Adrenal gland (tissue), 12 donors: Measurements from ENCODE around the gene USP31. TPM values are rescaled to one million over a fixed set of nuclear protein-coding genes. Genes with fewer than 3 reads are reported as not detected.

Source experiments
- DNase-seq, 7 donors: peaks; one replicate each; pipeline ENCODE4 v3.0.0-alpha.2; 2019 to 2020
- H3K27ac ChIP-seq, 5 donors: fragments of 200-600 bp; sonication (generic) in 4 of 5; 1 replicate in 3 of 5; 2 replicates in 2 of 5; pipeline versions ENCODE4 v1.5.1 to v1.8.0; 2016 to 2020; ENCODE audit warnings: mild to moderate bottlenecking in 1 of 5
- H3K27me3 ChIP-seq: fragments of 200-600 bp; 2 replicates; pipeline ENCODE4 v1.8.0; 2021
- H3K36me3 ChIP-seq, 2 donors: fragments of 200-600 bp; replicated peaks in 1 of 2; 1 replicate in 1 of 2; 2 replicates in 1 of 2; pipeline versions ENCODE4 v1.5.1 to v1.8.0; 2018 to 2022
- H3K4me1 ChIP-seq, 2 donors: fragments of 200-600 bp; replicated peaks in 1 of 2; 1 replicate in 1 of 2; 2 replicates in 1 of 2; pipeline versions ENCODE4 v1.5.1 to v1.8.0; 2018 to 2021
- H3K4me3 ChIP-seq, 4 donors: fragments of 200-600 bp; sonication (generic) in 3 of 4; one replicate each; pipeline ENCODE4 v1.5.1; 2016 to 2018
- H3K9me3 ChIP-seq, 3 donors: fragments of 200-600 bp; sonication (generic) in 1 of 3; replicated peaks in 1 of 3; 1 replicate in 2 of 3; 2 replicates in 1 of 3; pipeline versions ENCODE4 v1.5.1 to v1.8.0; 2016 to 2021
- CTCF ChIP-seq, 6 experiments: fragments of 450-650 bp in 4 of 6; fragments of 200-600 bp in 2 of 6; sonication (generic) in 1 of 6; IDR thresholded peaks; 1 replicate in 5 of 6; 2 replicates in 1 of 6; pipeline versions ENCODE4 v1.5.1 to v1.8.0; 2016 to 2021; ENCODE audit warnings: antibody characterized with exemption in 6 of 6, mild to moderate bottlenecking in 2 of 6, moderate library complexity in 1 of 6
- POLR2A ChIP-seq, 2 donors: fragments of 450-650 bp; IDR thresholded peaks; one replicate each; pipeline ENCODE4 v1.6.1; 2017; ENCODE audit warnings: antibody characterized with exemption in 2 of 2, mild to moderate bottlenecking in 2 of 2, moderate library complexity in 1 of 2
- WGBS, 4 donors: extraction: QIAGEN DNeasy Blood & Tissue Kit in 2 of 4; methylation state at CpG; one replicate each; pipeline versions ENCODE4 v1.1.5 to v1.1.7; 2013 to 2017; 5-methylcytosine and 5-hydroxymethylcytosine counted together
- intact Hi-C, 2 donors: fragments of 100-400 bp; cut with DNase I; formaldehyde crosslinking; loops; one replicate each; pipeline versions ENCODE4 v1.14.1 to v1.15.0; 2022 to 2023
- polyA plus RNA-seq, 3 donors: library from polyadenylated mRNA; stranded (reverse); fragments of 200-250 nt in 2 of 3; fragments of 350-450 nt in 1 of 3; fragmentation: Illumina TruSeq in 1 of 3; extraction: RNeasy Lipid Tissue Mini Kit (QIAGEN cat#74804) in 1 of 3; gene quantifications; one replicate each; pipeline ENCODE4 v1.2.3, GENCODE V29; 2013 to 2014
- total RNA-seq, 9 donors: library from RNA; depleted of rRNA in 4 of 9; stranded (reverse); fragments of >200 nt in 4 of 9; fragments of 120-200 nt in 1 of 9; fragmentation: NEBNext Ultra II Directional in 1 of 9; extraction: Animal tissue kit (Norgen Biotek cat#: 25700) in 1 of 9; gene quantifications; one replicate each; pipeline versions ENCODE4 v1.1.0 to v1.2.4, GENCODE V29; 2013 to 2023
- donor health status: healthy with polysubstance abuse.
- donor health status: Bipolar disorder and iron deficiency.
- donor health status: DM: yes; HTN: yes; CAD: no.
- donor health status: DM: no; HTN: no; CAD: no.
- donor health status: DM: no; HTN: no; CAD: no.
- donor health status: DM: yes; HTN: yes; CAD: no.

USP31 gene
- total and polyA plus RNA-seq, 12 donors: 2.5 to 19.3 (median 7.7) TPM

- intact Hi-C loops: loop anchor here in 1 of 2 donors (5.0 kb wide), 1 partner anchor 75 kb away; no protein-coding TSS in a partner anchor
- H3K9me3 ChIP-seq: no peaks in the 10 kb centered on the region
- TF ChIP-seq POLR2A (IDR thresholded peaks at IDR 0.05) (no peak), CTCF (IDR thresholded peaks at IDR 0.05) (no peak)
- DNase-seq: no peak
- peaks cover 10 to 13% of the 10 kb centered on the region in 2 donors for H3K4me1 ChIP-seq
- H3K27me3 ChIP-seq: no peaks in the 10 kb centered on the region
- H3K4me3 ChIP-seq: no peak overlapping the region
- H3K27ac ChIP-seq: no peak overlapping the region
- WGBS, 4 donors: 71 to 81% (median 80%) methylated on average over 6 to 12 of the region's 12 CpGs
- H3K36me3 ChIP-seq: no peaks in the 10 kb centered on the region
Measured at GRCh38 chr16:23152386-23153178, 3.3 kb upstream of the USP31 start.

- no peak for TF ChIP-seq POLR2A (IDR thresholded peaks at IDR 0.05)
- no peak for TF ChIP-seq CTCF (IDR thresholded peaks at IDR 0.05)
- Histone ChIP-seq H3K4me1 (peaks cover 15 to 26% of the 10 kb centered on the region in 2 donors), H3K4me3 (peak overlapping the region in 2 of 4 donors; percentile 55 to 75), H3K9me3 (no peaks in the 10 kb centered on the region), H3K27me3 (no peaks in the 10 kb centered on the region), H3K36me3 (no peaks in the 10 kb centered on the region), H3K27ac (peak overlapping the region in 1 of 5 donors; percentile 91)
- 38 to 45% (median 40%) methylated on average over 4 of the region's 4 CpGs for WGBS, 4 donors
- intact Hi-C loops: loop anchor here (5.0 to 10.0 kb wide), 2 partner anchors 65 to 73 kb away; no protein-coding TSS in a partner anchor
- DNase-seq: no peak
Measured at GRCh38 chr16:23149993-23150364, 727 bp upstream of the USP31 start.

- TF ChIP-seq POLR2A (IDR thresholded peaks at IDR 0.05) (no peak), CTCF (IDR thresholded peaks at IDR 0.05) (no peak)
- intact Hi-C loops: loop anchor here in 1 of 2 donors (10.0 kb wide), 1 partner anchor 64 kb away; no protein-coding TSS in a partner anchor
- H3K9me3 ChIP-seq: no peaks in the 10 kb centered on the region
- DNase-seq: peak; percentile 74 to 87 (median 78)
- 0 to 1% (median 0%) methylated on average over 13 to 103 of the region's 103 CpGs for WGBS, 4 donors
- no peaks in the 10 kb centered on the region for H3K36me3 ChIP-seq
- peak overlapping the region; percentile 20 to 89 (median 55) for H3K4me3 ChIP-seq
- H3K27ac ChIP-seq: peak overlapping the region in 3 of 5 donors; percentile 64 to 91 (median 67)
- peaks cover 15 to 31% of the 10 kb centered on the region in 2 donors for H3K4me1 ChIP-seq
- no peaks in the 10 kb centered on the region for H3K27me3 ChIP-seq
Measured at GRCh38 chr16:23148513-23149266, 562 bp downstream of the USP31 start.

- WGBS, 4 donors: 42 to 53% (median 48%) methylated on average over 7 of the region's 7 CpGs
- H3K27me3 ChIP-seq: no peaks in the 10 kb centered on the region
- H3K9me3 ChIP-seq: no peaks in the 10 kb centered on the region
- H3K36me3 ChIP-seq: no peaks in the 10 kb centered on the region
- H3K4me1 ChIP-seq: peaks cover 21 to 37% of the 10 kb centered on the region in 2 donors
- DNase-seq: no peak
- intact Hi-C loops: loop anchor here in 1 of 2 donors (10.0 kb wide), 1 partner anchor 63 kb away; no protein-coding TSS in a partner anchor
- peak overlapping the region; percentile 20 to 89 (median 55) for H3K4me3 ChIP-seq
- TF ChIP-seq CTCF (IDR thresholded peaks at IDR 0.05) (no peak), POLR2A (IDR thresholded peaks at IDR 0.05) (no peak)
- peak overlapping the region in 3 of 5 donors; percentile 64 to 91 (median 67) for H3K27ac ChIP-seq
Measured at GRCh38 chr16:23148166-23148512, 1.1 kb downstream of the USP31 start.
